Ishikawa (cell line): ENCODE measurements around the gene ABCD3.

Experiments
- CEBPB ChIP-seq: IDR thresholded peaks from 2 replicates; pipeline ENCODE4 v1.6.1; 2012
- CREB1 ChIP-seq: IDR thresholded peaks from 2 replicates; pipeline ENCODE4 v1.6.1; 2012; ENCODE audit warnings: low read depth
- RAD21 ChIP-seq: IDR thresholded peaks from 2 replicates; pipeline ENCODE4 v1.6.1; 2012; ENCODE audit warnings: low read depth
- TAF1 ChIP-seq: IDR thresholded peaks from 2 replicates; pipeline ENCODE4 v1.6.1; 2012; ENCODE audit warnings: low read depth, mild to moderate bottlenecking
- TF ChIP-seq, protein P1 (sequence below): IDR thresholded peaks from 2 replicates; pipeline ENCODE4 v1.6.1; 2012
- TF ChIP-seq, protein P2 (sequence below): IDR thresholded peaks from 2 replicates; pipeline ENCODE4 v1.6.1; 2012

DNA sequence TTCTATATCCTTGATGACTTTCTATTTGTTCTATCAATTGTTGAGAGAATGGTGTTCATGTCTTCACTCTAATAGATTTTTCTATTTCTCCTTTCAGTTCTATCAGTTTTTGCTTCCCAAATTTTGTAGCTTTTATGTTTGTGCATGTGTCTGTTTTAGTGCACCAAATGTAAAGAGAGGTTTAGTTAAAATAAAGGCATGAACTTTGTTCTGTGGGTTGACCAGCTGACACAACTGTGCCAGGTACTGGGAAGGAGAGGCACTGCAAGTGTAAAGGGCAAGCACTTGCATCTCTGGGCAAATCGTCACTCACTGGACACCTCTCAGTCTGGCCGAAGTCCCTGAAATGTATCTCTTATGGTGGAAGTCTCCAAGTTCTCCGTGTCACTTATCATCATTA lies 38.6 kb upstream of the ABCD3 start:
- TF ChIP-seq CEBPB (no peak), TAF1 (no peak), RAD21 (no peak), CREB1 (no peak)
- TF ChIP-seq, protein P1, sequence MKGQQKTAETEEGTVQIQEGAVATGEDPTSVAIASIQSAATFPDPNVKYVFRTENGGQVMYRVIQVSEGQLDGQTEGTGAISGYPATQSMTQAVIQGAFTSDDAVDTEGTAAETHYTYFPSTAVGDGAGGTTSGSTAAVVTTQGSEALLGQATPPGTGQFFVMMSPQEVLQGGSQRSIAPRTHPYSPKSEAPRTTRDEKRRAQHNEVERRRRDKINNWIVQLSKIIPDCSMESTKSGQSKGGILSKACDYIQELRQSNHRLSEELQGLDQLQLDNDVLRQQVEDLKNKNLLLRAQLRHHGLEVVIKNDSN: no peak
- TF ChIP-seq, protein P2, sequence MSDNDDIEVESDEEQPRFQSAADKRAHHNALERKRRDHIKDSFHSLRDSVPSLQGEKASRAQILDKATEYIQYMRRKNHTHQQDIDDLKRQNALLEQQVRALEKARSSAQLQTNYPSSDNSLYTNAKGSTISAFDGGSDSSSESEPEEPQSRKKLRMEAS: no peak
